ENCODE data around the gene RIPPLY2.
"Not testable (repeated sequence)": the region's sequence is repeated elsewhere in the genome, so short reads cannot be mapped to it uniquely, and the experiment has no call there.

Gene RIPPLY2

DNA sequence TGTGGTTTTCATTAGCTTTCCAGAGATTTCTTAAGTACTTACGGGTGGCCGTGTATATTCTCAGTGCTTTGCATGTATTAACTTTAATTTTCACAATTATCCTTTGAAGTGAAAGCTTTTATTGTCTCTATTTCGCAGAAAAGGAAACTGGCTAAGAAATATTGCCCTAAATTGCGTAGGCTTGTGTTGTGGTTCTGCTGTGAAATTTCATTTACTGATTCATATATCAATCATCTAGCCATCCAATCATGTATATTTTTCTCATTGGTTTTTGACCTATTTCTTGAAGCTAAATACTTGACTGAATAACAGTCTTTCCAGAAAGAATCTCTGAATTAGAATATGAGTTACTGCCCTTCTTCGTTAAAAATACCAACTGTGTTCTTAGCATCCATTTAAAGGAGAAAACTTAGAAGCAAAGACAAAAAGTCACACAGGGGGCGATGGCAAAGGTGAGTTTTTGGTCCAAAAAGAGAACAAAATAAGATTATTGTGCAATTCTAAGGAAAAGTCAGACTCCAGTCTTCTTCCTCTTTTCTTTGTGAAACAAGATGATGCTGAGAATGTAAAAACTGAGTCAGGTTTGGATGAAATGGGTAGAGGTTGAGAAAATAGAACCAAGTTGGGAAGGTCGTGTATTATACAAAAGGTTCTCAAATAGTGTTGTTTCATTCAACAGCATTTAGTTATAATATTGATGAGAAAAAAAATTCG lies 7.8 kb downstream of the RIPPLY2 start:
- DNase-seq = no peak

GRCh38 chr6:83862776-83863471 lies 9.8 kb downstream of the RIPPLY2 start:
- DNase-seq = no peak

- DNase-seq = no peak
These were observed 13.9 kb downstream of the RIPPLY2 start for GRCh38 chr6:83867043-83867442.

DNA sequence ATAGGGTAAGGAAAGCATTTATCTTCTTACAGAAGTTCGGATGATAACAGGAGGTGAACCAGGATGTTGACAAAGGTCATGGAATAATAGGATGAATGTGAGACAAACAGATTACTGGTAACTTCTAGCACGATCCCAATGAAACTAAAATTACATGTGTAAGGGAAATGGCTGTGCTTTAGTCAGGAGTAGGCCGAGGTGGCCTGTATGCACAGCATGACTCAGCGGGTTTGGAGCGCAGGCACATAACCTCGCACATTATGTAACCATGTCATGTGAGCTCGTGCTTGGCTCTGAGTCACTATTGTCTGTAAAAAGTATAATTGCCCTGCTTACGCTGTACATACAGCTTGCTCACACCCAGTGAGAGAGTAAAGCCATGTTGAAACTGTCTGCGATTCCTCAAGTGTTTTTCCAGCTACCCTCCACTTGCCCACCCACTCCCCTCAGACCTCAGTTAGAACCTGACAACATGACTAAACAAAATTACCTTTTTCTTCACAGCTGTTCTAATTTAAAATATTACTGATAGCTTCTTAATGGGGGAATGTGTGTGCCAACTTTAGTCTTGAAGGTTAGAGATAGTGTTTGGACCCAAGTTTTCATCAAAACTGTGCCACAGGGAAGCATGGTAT lies 14.5 kb downstream of the RIPPLY2 start:
- no peak for DNase-seq

- DNase-seq = no peak
These were observed 15.5 kb downstream of the RIPPLY2 start for GRCh38 chr6:83868639-83869038.

DNA sequence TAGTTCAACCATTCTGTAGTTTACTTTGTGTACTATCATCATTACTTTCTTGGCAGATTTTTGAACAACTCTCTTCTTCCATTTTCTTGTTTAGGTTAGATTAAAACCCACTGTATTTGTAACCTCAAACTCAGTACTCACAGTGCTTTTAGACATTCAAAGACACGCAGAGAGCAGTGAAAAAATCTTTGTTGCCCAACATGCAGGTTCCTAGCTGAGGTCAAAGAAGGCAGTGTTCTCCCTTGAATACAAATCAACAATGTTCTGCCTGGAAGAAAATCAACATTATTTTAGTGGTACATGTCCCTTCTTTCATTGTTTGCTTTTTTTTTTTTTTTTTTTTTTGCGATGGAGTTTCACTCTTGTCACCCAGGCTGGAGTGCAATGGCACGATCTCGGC lies 17.5 kb downstream of the RIPPLY2 start:
- DNase-seq = no peak

GRCh38 chr6:83872386-83873118 lies 19.4 kb downstream of the RIPPLY2 start:
- DNase-seq = no peak

GRCh38 chr6:83873869-83874268 lies 20.7 kb downstream of the RIPPLY2 start:
- no peak for DNase-seq

GRCh38 chr6:83875843-83876242 lies 22.7 kb downstream of the RIPPLY2 start:
- no peak for DNase-seq

- no peak for DNase-seq
These were observed 25.9 kb downstream of the RIPPLY2 start for GRCh38 chr6:83878902-83879644.

- no peak for DNase-seq
These were observed 26.6 kb downstream of the RIPPLY2 start for GRCh38 chr6:83879746-83880145.

DNA sequence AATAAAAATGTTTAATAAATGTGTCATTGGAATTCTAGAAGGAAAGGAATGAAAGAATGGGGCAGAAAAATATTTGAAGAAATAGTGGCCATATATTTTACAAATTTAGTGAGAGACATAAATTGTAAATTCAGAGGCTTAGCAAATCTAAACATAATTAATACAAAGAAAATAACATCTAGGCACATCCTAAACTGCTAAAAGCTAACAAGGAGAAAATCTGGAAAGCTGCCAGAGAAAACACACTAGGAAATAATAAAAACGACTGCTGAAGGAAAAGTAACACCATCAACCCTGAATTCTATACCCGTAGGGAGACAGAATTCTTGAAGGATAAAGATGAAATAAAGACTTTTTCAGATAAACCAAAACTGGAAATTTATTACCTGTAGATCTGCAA lies 30.1 kb downstream of the RIPPLY2 start:
- DNase-seq = no peak

GRCh38 chr6:83884523-83884922 lies 31.4 kb downstream of the RIPPLY2 start:
- no peak for DNase-seq

DNA sequence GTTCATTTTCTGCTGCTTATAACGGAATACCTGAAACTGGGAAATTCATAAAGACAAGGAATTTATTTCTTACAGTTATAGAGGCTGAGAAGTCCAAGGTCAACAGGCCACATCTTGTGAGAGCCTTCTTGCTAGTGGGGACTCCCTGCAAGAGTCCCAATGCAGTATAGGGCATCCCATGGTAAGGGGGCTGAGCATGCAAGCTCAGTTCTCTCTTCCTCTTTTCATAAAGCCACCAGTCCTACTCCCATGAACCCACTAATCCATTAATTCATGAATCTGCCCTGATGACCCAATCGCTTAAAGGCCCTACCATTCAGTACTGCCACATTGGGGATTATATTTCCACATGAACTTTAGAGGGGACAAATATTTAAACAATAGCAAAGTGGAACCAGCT lies 32.8 kb downstream of the RIPPLY2 start:
- DNase-seq = no peak

GRCh38 chr6:83889621-83890020 lies 36.5 kb downstream of the RIPPLY2 start:
- no peak for DNase-seq

GRCh38 chr6:83890520-83890919 lies 37.4 kb downstream of the RIPPLY2 start:
- no peak for DNase-seq

DNA sequence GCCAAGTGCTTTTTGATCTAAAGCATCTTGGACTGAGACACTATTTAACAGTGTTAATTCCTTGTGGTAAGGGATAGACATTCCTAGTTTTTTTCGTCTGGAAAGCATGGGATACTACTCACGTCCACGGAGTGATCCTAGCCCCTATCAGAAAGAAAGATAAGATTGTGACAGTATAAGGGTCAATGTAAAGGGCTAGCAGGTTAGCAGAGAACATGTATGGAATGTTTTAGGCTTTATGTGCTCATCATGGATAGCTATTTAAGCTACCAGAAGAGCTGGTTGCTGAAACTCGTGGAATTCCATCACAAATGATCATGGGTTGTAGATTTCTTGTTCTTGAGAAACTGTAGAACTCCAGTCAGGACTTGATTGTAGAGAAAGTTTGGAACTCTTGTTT lies 38.4 kb downstream of the RIPPLY2 start:
- DNase-seq = no peak

- DNase-seq = no peak
These were observed 39.9 kb downstream of the RIPPLY2 start for GRCh38 chr6:83893024-83893423.

GRCh38 chr6:83897094-83897493 lies 43.9 kb downstream of the RIPPLY2 start:
- DNase-seq = not testable (repeated sequence)

GRCh38 chr6:83901624-83902023 lies 48.5 kb downstream of the RIPPLY2 start:
- no peak for DNase-seq

GRCh38 chr6:83904395-83904794 lies 51.2 kb downstream of the RIPPLY2 start:
- DNase-seq = no peak

DNA sequence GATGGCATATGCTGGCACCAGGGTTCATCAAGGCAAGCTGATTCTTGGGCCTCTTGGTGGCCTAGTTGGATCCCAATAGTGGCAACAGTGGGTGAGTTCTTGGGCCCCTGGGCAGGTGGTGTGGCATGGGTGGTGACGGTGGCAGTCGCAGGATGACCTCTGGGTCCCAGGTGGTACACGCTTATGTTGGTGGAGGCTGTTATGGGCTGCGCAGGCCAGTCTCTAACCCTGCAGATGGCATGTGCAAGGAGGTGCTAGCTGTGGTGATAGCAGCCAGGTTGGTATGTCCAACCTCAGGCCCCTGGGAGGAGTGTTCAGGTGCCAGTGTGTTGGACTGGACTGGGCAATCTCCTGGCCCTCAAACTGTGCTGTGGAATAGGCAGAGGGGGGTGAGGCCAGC lies 52.5 kb downstream of the RIPPLY2 start:
- no peak for DNase-seq
